Epidermal melanocyte (primary cell): ENCODE results near the gene SLBP.

Source experiments
- DNase-seq: peaks from one replicate; pipeline ENCODE4 v3.0.0; 2011; ENCODE audit warnings: low spot score; ENCODE audit not compliant: insufficient read length

Gene SLBP

GRCh38 chr4:1712216-1713002 lies at the start of gene SLBP:
Gene SLBP (minus strand): TSS chr4:1712319. CDS start chr4:1712188, 131 bp downstream.
- peak; percentile 94 for DNase-seq

DNA sequence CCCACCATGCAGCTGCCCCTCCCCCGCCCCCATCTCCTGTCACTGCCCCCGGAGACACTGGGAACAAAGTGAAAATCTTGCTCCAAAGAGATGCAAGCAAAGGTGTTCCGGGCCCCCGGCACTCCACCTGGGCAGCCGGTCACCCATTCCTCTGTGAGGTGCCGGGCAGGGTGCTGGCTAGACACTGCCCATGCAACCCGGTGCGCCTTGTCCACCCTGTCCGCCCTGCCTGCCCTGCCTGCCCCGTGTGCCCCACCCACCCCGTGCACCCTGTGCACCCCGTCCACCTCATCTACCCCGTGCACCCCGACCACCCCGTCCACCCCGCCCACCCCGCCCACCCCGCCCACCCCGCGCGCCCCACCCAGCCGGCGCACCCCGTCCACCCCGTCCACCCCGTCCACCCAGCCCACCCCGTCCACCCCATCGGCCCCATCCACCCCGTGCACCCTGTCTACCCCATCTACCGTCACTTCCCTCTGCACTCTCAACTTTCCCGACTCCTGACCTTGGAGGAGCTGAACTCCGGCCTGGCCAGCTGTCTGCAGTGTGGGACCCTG lies 49.1 kb upstream of the SLBP start:
- no peak for DNase-seq

DNA sequence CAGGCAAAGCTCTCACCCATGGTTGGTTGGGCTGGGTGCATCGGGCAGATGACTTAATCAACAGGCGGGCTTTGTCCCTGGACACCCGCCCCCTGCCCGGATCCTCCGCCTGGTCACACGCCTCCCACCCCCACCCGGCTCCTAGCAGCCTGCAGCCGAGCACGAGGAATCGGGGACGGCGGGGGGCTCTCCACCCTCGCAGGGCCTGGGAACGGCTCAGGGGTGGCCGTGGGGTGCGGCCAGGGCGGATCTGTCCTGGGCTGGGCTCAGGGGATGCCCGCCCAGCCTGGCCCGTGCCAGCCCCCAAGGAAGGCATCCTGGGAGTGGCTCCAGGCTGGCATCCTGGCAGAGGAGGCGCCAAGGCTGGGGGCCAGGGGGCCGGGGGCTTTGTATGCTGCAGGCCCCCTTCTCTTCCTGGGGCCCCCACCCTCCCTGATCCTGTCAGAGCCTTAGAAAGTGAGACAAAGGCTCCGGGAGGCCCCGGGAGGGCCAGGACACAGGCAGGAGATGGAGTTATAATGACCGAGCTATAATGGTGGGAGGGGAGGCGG lies 48.5 kb upstream of the SLBP start:
- DNase-seq = no peak

DNA sequence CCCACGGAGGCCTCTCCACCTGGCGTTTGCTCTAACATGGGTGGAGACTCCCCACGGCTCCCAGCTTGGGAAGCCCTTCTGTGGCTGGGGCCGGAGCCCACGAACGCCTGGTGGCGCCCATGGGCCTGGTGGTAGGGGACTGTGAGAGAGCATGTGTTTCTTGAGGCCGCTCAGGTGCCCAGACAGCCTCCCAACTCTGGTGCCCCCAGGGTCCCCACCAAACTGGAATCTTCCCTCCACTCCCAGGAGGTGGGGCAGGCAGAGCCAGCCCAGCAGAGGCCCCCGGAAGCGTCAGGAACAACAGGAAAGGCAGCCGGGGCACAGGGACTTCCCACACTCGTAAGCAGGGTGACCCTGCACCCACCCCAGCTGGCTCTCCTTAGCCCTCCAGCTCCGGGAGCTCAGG lies 47.7 kb upstream of the SLBP start:
- DNase-seq = no peak

DNA sequence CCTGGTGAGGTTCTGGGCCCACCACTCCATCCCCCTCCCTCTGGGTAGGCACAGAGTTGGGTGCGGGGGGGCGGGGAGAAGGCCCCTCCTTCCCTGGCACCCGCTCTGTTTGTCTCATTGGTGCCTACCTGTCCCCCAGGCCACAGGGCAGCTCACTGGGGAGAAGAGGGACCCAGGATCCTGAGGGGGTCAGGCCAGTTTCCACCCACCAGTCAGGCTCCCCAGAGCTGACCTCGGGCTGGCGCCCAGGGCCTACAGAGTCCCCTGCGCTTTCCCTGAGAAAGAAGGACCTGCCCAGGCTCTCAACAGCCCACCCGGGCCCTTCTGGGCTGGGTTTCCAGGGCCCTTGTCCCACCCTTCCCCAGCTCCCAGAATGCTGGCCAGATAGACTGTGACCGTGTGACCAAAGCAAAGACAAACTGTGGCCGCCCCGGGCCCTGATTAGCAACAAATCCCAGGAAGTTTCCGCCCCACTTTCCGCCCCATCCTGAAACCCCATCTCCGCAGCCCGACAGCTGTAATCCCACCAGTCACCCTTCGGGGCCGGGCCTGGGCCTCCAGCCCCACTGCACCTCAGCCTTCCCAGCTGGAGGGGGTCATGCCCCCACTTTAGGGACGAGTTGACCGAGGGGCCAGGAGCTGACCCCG lies 47.2 kb upstream of the SLBP start:
- no peak for DNase-seq

GRCh38 chr4:1758306-1759121 lies 46.4 kb upstream of the SLBP start:
- DNase-seq = no peak

DNA sequence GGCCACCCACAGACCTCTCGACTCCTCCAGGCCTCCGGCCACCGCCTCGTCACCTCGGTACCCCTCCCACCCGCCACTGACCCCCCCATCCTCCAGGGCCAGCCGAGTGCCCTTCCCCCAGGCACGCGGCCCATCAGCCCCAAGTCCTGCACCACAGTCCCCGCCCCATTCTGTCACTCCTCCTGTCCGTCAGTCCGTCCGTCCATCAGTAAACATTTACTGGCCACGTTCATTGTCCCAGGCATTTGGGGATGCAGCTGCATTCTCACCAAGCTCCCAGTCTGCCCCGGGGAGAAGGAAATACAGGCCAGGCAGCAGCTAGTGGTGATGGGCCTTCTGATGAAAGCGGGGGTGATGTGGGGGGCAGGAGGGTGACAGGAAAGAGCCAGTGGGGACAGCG lies 45.7 kb upstream of the SLBP start:
- DNase-seq = no peak

DNA sequence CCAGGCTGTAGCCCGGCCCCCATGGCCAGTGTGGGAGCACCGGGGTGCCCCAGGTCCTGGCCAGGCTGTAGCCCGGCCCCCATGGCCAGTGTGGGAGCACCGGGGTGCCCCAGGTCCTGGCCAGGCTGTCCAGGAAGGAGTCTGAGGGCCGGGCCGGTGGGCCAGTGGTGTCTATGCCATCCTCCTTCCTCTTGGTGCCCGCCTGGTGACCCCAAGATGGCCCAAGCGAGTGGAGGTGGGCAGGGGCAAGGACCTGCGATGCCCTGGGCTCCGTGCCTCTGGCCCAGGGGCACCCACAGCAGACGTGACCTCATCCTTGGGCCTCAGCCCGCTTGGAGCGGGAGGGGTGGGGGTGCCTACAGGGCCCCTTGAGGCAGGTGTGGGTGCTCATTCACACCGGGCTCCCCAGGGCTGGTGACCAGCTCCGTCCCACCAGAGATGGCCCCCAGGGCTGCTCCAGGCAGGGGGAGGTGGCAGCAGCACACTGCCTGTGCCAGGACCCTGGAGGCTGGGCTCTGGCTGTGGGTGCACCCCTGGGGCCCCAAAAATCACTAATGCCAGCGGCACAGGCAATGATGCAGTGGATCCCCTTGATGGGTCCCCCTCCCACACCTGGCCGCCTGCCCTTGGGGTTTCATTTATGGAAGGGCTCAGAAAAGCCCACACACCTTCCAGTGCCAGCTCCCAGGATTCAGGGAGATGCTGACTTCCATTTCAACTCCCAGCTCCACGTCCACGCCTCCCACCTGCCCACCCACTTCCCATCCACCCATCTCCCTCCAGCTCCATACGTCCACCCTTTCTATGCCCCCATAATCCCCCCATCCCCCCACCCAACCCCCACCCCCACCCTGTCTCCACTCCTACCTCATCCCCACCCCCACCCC lies 45.0 kb upstream of the SLBP start:
- DNase-seq = no peak

DNA sequence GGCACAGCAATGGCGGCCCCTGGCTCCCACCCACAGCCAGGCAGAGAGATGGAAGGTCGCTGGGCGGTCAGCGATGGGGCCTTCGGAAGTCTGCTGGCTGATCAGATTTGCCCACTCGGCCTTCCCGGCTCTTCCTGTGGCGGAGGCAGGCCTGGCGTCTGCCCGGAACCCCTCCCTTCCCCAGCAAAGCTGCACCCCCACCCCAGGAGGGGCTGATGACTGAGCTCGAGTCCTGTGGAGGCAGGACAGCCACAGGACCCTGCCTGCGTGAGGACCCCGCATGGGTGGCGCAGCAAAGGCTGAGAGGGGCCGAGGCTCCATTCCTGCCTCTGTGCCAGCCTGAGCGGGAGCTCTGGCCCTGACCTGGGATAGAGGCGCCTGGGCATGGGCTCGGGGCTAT lies 44.0 kb upstream of the SLBP start:
- no peak for DNase-seq

- no peak for DNase-seq
Observed at GRCh38 chr4:1755297-1755696, 43.2 kb upstream of the SLBP start.

DNA sequence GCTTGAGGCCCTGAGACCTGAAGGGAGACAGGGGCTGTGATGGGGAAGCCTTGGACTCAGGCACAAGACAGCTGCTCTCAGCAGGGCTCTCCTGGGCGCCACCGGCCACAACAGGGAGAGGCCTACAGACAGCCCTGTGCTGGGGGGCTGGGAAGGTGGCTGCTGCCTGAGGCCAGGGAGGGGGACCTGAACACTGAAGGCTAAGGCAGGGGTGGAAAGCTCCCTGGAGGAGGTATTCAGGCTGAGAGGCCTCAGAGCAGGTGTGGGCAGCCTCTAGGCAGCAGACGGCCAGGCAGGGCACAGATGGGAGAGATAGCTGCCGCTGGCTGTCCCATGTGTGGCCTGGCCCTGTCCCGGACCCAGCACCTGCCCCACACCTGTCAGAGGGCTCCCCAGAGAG lies 42.2 kb upstream of the SLBP start:
- DNase-seq = no peak

GRCh38 chr4:1753697-1754311 lies 41.7 kb upstream of the SLBP start:
- DNase-seq = no peak

DNA sequence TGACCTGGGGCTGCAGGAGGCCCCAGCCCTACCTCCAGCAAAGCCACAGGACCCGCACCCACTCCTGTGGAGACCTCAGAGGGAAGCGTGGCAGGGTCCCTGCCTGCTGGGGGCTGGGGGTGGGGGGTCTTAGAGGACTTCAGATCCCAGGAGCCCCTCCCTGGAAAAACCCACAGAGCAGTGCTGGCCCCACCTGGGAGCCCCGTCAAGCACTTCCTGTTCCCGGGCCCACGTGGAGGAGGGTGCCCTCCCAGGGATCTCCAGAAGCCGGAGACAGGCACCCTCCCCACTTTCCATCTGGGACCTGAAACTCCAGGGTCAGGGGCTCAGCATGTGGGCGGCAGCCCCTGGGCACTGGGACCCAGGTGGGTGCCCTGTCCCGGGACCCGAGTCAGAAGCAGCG lies 41.2 kb upstream of the SLBP start:
- DNase-seq = no peak

- DNase-seq = no peak
Observed at GRCh38 chr4:1752284-1753041, 40.3 kb upstream of the SLBP start.

GRCh38 chr4:1751919-1752283 lies 39.8 kb upstream of the SLBP start:
- no peak for DNase-seq

DNA sequence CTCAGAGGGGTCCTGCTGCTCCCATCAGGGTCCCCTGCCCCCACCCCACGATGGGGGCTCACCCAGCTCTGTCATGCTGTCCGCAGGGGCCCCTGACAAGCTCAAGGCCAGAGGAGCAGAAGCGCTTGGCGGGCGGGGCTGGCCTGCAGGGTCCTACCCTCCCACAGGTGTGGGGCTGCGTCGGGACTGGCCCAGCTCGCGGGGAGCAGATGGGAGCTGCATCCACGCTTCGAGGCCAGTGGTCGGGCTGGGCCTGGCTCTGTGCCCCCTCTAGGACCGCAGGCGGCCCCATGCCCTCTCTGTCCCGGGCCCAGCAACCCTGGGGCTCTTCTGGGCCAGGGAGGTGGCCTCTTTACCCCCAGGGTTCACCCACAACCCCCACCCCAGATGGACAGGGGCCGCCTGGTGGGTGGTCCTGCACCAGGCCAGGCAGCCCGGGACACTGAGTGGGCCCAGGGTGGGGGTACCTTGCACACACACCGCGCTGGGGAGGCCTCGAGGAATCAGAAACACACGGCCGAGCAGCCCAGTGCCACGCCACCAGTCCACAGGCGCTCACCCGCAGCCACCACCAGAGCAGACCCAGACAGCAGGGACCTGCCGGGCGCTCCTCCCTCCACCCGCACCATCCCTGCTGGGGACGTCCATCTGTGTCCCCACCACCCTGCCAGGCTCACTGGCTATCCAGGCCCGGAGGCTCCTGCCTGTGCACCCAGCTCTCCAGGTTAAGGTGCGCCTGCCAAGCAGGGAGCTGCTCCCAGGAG lies 39.2 kb upstream of the SLBP start:
- DNase-seq = no peak

DNA sequence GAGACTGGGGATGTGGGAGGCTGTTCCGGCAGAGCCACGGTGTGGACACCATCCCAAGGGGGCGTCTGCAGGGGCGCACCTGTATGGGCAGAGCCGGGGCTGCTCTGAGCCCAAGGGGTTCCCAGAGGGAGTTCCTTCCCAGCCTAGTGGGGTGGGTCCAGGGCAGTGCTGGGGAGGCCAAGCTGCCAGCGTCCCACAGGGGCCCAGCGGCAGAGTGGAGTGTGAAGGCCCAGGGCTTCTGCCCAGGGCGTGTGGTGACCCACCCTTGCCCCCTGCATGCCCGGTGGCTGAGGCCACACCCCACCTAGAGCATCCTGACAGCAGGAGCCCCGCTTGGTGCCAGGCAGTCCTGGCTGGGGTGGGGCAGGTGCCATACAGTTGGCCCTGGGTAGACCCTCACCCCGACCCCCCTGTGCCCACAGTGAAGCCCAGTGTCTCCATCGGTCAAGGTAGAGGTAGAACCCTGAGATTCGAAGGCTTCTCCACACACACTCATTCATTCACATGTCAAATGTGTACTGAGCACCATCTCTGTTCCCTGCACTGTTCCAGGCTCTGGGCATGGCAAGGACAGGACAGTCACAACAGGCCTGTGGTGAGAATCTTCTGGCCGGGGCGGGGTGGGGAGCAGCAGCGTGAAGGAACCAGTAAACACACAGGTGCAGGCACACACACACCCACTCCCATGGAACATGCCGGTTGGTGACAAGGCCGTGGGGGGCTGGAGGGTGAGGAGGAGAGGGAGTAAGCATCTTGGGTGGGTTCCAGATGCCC lies 38.4 kb upstream of the SLBP start:
- no peak for DNase-seq

DNA sequence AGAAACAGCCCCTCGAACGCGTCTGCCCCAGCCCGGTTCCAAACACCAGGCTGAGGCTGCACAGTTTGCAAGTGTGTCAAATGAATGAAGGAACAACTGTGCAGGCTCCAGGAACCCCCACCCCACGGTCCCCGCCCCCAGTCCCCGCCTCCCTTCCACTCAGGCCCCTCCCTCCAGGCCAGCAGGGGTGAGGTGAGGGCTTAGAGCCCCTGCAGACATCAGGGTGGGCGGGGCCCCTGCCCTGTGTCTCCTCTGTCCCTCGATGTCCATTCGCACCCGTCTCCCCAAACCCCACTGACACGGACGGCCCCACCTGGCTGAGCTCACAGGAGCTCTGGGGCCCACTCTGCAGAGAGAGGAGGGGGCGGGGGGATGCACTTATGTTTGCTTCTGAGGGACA lies 37.7 kb upstream of the SLBP start:
- no peak for DNase-seq
